Osteocyte (in vitro differentiated cells): ENCODE measurements around the gene GBP3. TPM values are rescaled to one million over a fixed set of nuclear protein-coding genes. Genes with fewer than 3 reads are reported as not detected.
"Not testable (repeated sequence)": the region's sequence is repeated elsewhere in the genome, so short reads cannot be mapped to it uniquely, and the experiment has no call there.

Experiments
- DNase-seq: peaks from one replicate; pipeline ENCODE4 v3.0.0; 2021; ENCODE audit warnings: mixed read lengths; ENCODE audit not compliant: unreplicated experiment; ENCODE audit errors: extremely low spot score
- H3K27ac Mint-ChIP-seq: one replicate; pipeline ENCODE4 v1.8.0; 2021; ENCODE audit warnings: mild to moderate bottlenecking, mixed read lengths; ENCODE audit not compliant: unreplicated experiment
- H3K27me3 Mint-ChIP-seq: one replicate; pipeline ENCODE4 v1.8.0; 2021; ENCODE audit warnings: mixed read lengths; ENCODE audit not compliant: unreplicated experiment
- H3K36me3 Mint-ChIP-seq: one replicate; pipeline ENCODE4 v1.8.0; 2021; ENCODE audit warnings: mixed read lengths; ENCODE audit not compliant: unreplicated experiment
- H3K4me1 Mint-ChIP-seq: one replicate; pipeline ENCODE4 v1.8.0; 2021; ENCODE audit warnings: mixed read lengths; ENCODE audit not compliant: unreplicated experiment
- H3K4me3 Mint-ChIP-seq: one replicate; pipeline ENCODE4 v1.8.0; 2021; ENCODE audit warnings: mild to moderate bottlenecking, moderate library complexity, mixed read lengths; ENCODE audit not compliant: unreplicated experiment
- H3K9me3 Mint-ChIP-seq: one replicate; pipeline ENCODE4 v1.8.0; 2021; ENCODE audit warnings: mixed read lengths; ENCODE audit not compliant: unreplicated experiment
- total RNA-seq: library from RNA; stranded (reverse); gene quantifications from 2 replicates; pipeline ENCODE4 v1.2.1, GENCODE V29; 2021
- TF ChIP-seq, protein P1 (sequence below): fragments of 200-600 bp; sonication (generic); IDR thresholded peaks from 2 replicates; pipeline ENCODE4 v1.5.0; 2021; ENCODE audit warnings: antibody characterized with exemption, mild to moderate bottlenecking, moderate library complexity

The GBP3 gene
- total RNA-seq, 1 donor from 2014 or later, result 16.2 TPM

GRCh38 chr1:88982055-88982454 is 40.6 kb downstream of the GBP3 start:
- TF ChIP-seq, protein P1, sequence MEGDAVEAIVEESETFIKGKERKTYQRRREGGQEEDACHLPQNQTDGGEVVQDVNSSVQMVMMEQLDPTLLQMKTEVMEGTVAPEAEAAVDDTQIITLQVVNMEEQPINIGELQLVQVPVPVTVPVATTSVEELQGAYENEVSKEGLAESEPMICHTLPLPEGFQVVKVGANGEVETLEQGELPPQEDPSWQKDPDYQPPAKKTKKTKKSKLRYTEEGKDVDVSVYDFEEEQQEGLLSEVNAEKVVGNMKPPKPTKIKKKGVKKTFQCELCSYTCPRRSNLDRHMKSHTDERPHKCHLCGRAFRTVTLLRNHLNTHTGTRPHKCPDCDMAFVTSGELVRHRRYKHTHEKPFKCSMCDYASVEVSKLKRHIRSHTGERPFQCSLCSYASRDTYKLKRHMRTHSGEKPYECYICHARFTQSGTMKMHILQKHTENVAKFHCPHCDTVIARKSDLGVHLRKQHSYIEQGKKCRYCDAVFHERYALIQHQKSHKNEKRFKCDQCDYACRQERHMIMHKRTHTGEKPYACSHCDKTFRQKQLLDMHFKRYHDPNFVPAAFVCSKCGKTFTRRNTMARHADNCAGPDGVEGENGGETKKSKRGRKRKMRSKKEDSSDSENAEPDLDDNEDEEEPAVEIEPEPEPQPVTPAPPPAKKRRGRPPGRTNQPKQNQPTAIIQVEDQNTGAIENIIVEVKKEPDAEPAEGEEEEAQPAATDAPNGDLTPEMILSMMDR, result no peak
- Mint-ChIP-seq H3K4me3 (no peak overlapping the region), H3K27me3 (no peaks in the 10 kb centered on the region), H3K9me3 (no peaks in the 10 kb centered on the region), H3K27ac (no peak overlapping the region), H3K36me3 (peaks cover 23% of the 10 kb centered on the region), H3K4me1 (peaks cover 53% of the 10 kb centered on the region)
- no peak for DNase-seq

DNA sequence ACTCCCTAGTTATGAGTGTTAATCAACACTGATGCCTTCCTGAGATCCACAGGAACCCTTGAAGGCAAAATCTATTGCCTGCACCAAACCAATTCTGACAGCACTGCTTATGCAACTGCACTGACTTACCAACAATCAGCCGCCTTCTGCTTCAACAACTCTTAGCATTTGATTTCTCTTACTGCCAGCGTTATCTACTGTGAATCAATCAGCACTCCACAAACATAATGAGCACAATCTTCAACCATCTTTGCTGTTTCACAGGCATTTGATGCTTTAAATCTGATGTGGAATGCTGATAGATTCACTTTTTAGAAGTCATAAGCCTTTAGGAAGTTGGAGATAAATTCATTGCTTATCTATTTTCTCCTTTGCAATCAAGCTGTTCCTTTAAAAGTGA is 41.2 kb downstream of the GBP3 start:
- not testable (repeated sequence) for DNase-seq, H3K27ac Mint-ChIP-seq, H3K27me3 Mint-ChIP-seq, H3K4me3 Mint-ChIP-seq, H3K9me3 Mint-ChIP-seq
- Mint-ChIP-seq H3K36me3 (peaks cover 22% of the 10 kb centered on the region), H3K4me1 (peaks cover 51% of the 10 kb centered on the region)

DNA sequence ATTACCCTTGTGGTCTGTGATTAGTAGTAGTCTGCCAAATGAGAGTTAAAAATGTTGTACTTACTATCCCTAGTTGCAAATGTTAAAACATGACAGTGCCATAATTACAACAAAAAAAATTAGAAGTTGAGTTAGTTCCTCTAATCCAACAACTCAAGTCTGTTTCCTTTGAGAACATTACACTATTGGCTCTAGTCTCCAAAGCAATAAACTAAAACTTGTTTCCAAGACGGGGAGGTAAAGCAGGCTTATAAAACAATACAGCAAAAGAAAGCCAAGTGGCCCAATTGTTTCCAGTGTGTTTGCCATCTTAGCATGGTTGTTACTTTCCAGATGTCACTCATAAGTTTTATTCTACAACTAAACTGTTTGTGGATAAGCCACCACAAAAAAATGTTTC is 41.8 kb downstream of the GBP3 start:
- Mint-ChIP-seq H3K27me3 (no peaks in the 10 kb centered on the region), H3K4me3 (no peak overlapping the region), H3K9me3 (no peaks in the 10 kb centered on the region), H3K27ac (no peak overlapping the region), H3K36me3 (peaks cover 22% of the 10 kb centered on the region), H3K4me1 (peaks cover 51% of the 10 kb centered on the region)
- no peak for DNase-seq
- TF ChIP-seq, protein P1, result no peak

DNA sequence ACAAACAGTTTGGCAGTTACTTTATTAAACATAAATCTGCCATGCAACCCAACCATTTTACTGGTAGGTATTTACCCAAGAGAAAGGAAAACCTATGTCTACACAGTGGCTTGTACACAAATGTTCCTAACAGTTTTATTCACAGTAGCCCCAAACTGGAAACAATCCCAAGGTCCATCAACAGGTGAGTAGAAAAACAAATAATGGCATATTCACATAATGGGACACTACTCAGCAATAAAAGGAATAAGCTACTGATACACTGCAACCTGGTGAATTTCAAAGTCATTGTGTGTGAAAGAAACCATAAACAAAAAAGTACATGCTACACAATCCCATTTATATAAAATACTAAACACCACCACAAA is 42.9 kb downstream of the GBP3 start:
- Mint-ChIP-seq H3K36me3 (peaks cover 22% of the 10 kb centered on the region), H3K4me3 (no peak overlapping the region), H3K27me3 (no peaks in the 10 kb centered on the region), H3K9me3 (no peaks in the 10 kb centered on the region), H3K27ac (no peak overlapping the region), H3K4me1 (peaks cover 41% of the 10 kb centered on the region)
- DNase-seq, result no peak
- TF ChIP-seq, protein P1, result no peak

- Mint-ChIP-seq H3K27me3 (no peaks in the 10 kb centered on the region), H3K4me1 (peaks cover 37% of the 10 kb centered on the region), H3K36me3 (peaks cover 22% of the 10 kb centered on the region), H3K9me3 (no peaks in the 10 kb centered on the region), H3K27ac (no peak overlapping the region), H3K4me3 (no peak overlapping the region)
- DNase-seq, result no peak
- TF ChIP-seq, protein P1, result no peak
Measured at GRCh38 chr1:88979054-88979748, 43.5 kb downstream of the GBP3 start.
